OCI-LY3 (cell line): Measurements from ENCODE around the gene ZFP3.
"Not testable (repeated sequence)": the region's sequence is repeated elsewhere in the genome, so short reads cannot be mapped to it uniquely, and the experiment has no call there.

Experiments used
- H2AFZ ChIP-seq: fragments of 200-600, 300-600 bp; shearing (Covaris generic); 2 replicates; pipeline ENCODE4 v1.6.0; 2014; ENCODE audit warnings: antibody characterized with exemption, low read depth, low read length
- H3K27ac ChIP-seq: fragments of 200-600, 300-600 bp; sonication (generic); 2 replicates; pipeline ENCODE4 v1.5.1; 2014; ENCODE audit warnings: mild to moderate bottlenecking, low read length, moderate library complexity, mixed read lengths
- H3K27me3 ChIP-seq: fragments of 200-600, 300-600 bp; sonication (generic); 2 replicates; pipeline ENCODE4 v1.6.1; 2014; ENCODE audit warnings: low read depth, low read length, mixed read lengths
- H3K36me3 ChIP-seq: fragments of 200-600, 300-600 bp; sonication (generic); replicated peaks from 2 replicates; pipeline ENCODE3; 2014; ENCODE audit warnings: low read depth, low read length, mixed read lengths
- H3K4me1 ChIP-seq: fragments of 300-600, 200-600 bp; sonication (generic); 2 replicates; pipeline ENCODE4 v1.6.1; 2014; ENCODE audit warnings: low read length, mixed read lengths
- H3K4me2 ChIP-seq: fragments of 200-600, 300-600 bp; sonication (generic); 2 replicates; pipeline ENCODE4 v1.6.1; 2014; ENCODE audit warnings: low read length, mixed read lengths
- H3K4me3 ChIP-seq: fragments of 300-600, 200-600 bp; sonication (generic); 2 replicates; pipeline ENCODE4 v1.5.1; 2014; ENCODE audit warnings: antibody characterized with exemption, mild to moderate bottlenecking, low read length, moderate library complexity
- H3K79me2 ChIP-seq: fragments of 300-600, 200-600 bp; shearing (Covaris generic); 2 replicates; pipeline ENCODE4 v1.6.1; 2014; ENCODE audit warnings: mild to moderate bottlenecking, low read length, mixed read lengths
- H3K9ac ChIP-seq: fragments of 300-600, 200-600 bp; shearing (Covaris generic); 2 replicates; pipeline ENCODE4 v1.6.0; 2014; ENCODE audit warnings: mild to moderate bottlenecking, low read length, moderate library complexity
- H3K9me3 ChIP-seq: fragments of 200-600, 300-600 bp; shearing (Covaris generic); 2 replicates; pipeline ENCODE4 v1.6.1; 2014; ENCODE audit warnings: low read length, mixed read lengths; ENCODE audit not compliant: insufficient read depth
- H4K20me1 ChIP-seq: fragments of 200-600, 300-600 bp; sonication (generic); 2 replicates; pipeline ENCODE4 v1.6.1; 2016; ENCODE audit warnings: low read length, mixed read lengths; ENCODE audit not compliant: insufficient read depth
- EZH2phosphoT487 ChIP-seq: fragments of 200-600 bp; shearing (Covaris generic); IDR thresholded peaks from 2 replicates; pipeline ENCODE4 v1.6.1; 2018; ENCODE audit warnings: antibody characterized with exemption, mixed run types, low read depth
- TF ChIP-seq, protein P1 (sequence below): fragments of 200-600, 300-600 bp; sonication (generic); IDR thresholded peaks from 2 replicates; pipeline ENCODE4 v1.5.1; 2014; ENCODE audit warnings: antibody characterized with exemption, low read length, low read depth

The ZFP3 gene

GRCh38 chr17:5126719-5127488, 48.6 kb downstream of the ZFP3 start:
- Histone ChIP-seq H3K9me3 (no peaks in the 10 kb centered on the region), H3K36me3 (no peaks in the 10 kb centered on the region), H3K4me1 (no peaks in the 10 kb centered on the region), H3K27me3 (no peaks in the 10 kb centered on the region), H3K79me2 (no peaks in the 10 kb centered on the region), H2AFZ (no peak overlapping the region), H4K20me1 (no peaks in the 10 kb centered on the region), H3K9ac (no peak overlapping the region), H3K4me3 (no peak overlapping the region), H3K27ac (no peak overlapping the region), H3K4me2 (no peak overlapping the region)
- TF ChIP-seq, protein P1, sequence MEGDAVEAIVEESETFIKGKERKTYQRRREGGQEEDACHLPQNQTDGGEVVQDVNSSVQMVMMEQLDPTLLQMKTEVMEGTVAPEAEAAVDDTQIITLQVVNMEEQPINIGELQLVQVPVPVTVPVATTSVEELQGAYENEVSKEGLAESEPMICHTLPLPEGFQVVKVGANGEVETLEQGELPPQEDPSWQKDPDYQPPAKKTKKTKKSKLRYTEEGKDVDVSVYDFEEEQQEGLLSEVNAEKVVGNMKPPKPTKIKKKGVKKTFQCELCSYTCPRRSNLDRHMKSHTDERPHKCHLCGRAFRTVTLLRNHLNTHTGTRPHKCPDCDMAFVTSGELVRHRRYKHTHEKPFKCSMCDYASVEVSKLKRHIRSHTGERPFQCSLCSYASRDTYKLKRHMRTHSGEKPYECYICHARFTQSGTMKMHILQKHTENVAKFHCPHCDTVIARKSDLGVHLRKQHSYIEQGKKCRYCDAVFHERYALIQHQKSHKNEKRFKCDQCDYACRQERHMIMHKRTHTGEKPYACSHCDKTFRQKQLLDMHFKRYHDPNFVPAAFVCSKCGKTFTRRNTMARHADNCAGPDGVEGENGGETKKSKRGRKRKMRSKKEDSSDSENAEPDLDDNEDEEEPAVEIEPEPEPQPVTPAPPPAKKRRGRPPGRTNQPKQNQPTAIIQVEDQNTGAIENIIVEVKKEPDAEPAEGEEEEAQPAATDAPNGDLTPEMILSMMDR = no peak
- no peak for TF ChIP-seq EZH2phosphoT487

DNA sequence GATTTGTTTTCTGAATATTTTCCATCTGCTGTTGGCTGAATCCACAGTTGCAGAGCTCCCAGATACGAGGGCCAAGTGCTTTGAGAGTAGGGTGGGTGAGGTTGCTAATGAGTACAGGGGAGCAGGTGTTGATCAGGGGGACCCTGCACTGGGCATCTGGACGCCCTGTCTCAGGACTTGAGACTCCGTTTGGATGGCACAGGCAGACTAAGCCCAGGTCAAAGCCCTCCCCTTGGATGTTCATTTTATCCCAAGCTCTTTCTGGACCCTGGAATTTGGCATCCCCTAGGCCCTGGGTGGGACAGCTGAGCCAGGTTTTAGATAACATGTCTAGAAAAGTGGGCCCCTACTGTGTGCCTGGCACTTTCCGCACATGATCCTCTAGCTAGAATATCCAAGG, 49.6 kb downstream of the ZFP3 start:
- no peaks in the 10 kb centered on the region for H3K9me3 ChIP-seq
- TF ChIP-seq EZH2phosphoT487 = no peak
- TF ChIP-seq, protein P1 = no peak
- no peak overlapping the region for H3K9ac ChIP-seq
- H4K20me1 ChIP-seq = no peaks in the 10 kb centered on the region
- H3K79me2 ChIP-seq = no peaks in the 10 kb centered on the region
- no peaks in the 10 kb centered on the region for H3K36me3 ChIP-seq
- H3K4me1 ChIP-seq = no peaks in the 10 kb centered on the region
- H3K27ac ChIP-seq = no peak overlapping the region
- no peak overlapping the region for H3K4me3 ChIP-seq
- no peak overlapping the region for H2AFZ ChIP-seq
- no peaks in the 10 kb centered on the region for H3K27me3 ChIP-seq
- H3K4me2 ChIP-seq = no peak overlapping the region

GRCh38 chr17:5128387-5128786, 50.1 kb downstream of the ZFP3 start:
- H3K27ac ChIP-seq, H3K9ac ChIP-seq, H3K27me3 ChIP-seq, H3K4me2 ChIP-seq, H3K36me3 ChIP-seq, H3K4me3 ChIP-seq, H3K79me2 ChIP-seq, H4K20me1 ChIP-seq, H3K9me3 ChIP-seq, H2AFZ ChIP-seq, H3K4me1 ChIP-seq: not testable (repeated sequence)

GRCh38 chr17:5128905-5129535, 50.8 kb downstream of the ZFP3 start:
- Histone ChIP-seq H3K27me3 (no peaks in the 10 kb centered on the region), H3K9ac (no peak overlapping the region), H3K4me3 (no peak overlapping the region), H3K4me2 (no peak overlapping the region), H3K27ac (no peak overlapping the region), H3K9me3 (no peaks in the 10 kb centered on the region), H4K20me1 (no peaks in the 10 kb centered on the region), H3K79me2 (no peaks in the 10 kb centered on the region), H2AFZ (no peak overlapping the region), H3K4me1 (no peaks in the 10 kb centered on the region), H3K36me3 (no peaks in the 10 kb centered on the region)
- no peak for TF ChIP-seq EZH2phosphoT487
- TF ChIP-seq, protein P1 = no peak

- H3K9ac ChIP-seq, H3K79me2 ChIP-seq, H4K20me1 ChIP-seq, H3K36me3 ChIP-seq, H3K4me3 ChIP-seq, H3K9me3 ChIP-seq, H3K4me1 ChIP-seq, H3K27me3 ChIP-seq, H3K4me2 ChIP-seq, H3K27ac ChIP-seq, H2AFZ ChIP-seq: not testable (repeated sequence)
Measured at GRCh38 chr17:5129770-5130169, 51.5 kb downstream of the ZFP3 start.

DNA sequence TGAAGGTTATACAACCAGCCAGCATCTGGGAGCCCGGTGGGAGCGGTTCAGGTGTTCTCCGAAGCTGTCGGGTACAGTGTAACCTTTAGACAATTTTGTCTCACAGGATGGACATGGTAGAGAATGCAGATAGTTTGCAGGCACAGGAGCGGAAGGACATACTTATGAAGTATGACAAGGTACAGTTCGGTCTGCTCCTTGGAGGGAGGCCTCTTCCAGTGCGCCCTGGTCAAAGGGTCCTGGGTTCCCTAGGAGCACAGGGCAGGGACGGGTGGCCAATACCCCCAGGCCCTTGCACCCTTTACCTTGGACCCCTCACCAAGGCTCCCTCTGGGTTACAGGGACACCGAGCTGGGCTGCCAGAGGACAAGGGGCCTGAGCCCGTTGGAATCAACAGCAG, 52.0 kb downstream of the ZFP3 start:
- not testable (repeated sequence) for H4K20me1 ChIP-seq, H3K27ac ChIP-seq, H3K79me2 ChIP-seq, H2AFZ ChIP-seq, H3K4me2 ChIP-seq, H3K4me1 ChIP-seq, H3K36me3 ChIP-seq, H3K4me3 ChIP-seq, H3K9ac ChIP-seq, H3K9me3 ChIP-seq, H3K27me3 ChIP-seq

- H3K79me2 ChIP-seq, H4K20me1 ChIP-seq, H3K27ac ChIP-seq, H2AFZ ChIP-seq, H3K36me3 ChIP-seq, H3K4me3 ChIP-seq, H3K9ac ChIP-seq, H3K27me3 ChIP-seq, H3K4me1 ChIP-seq, H3K9me3 ChIP-seq, H3K4me2 ChIP-seq: not testable (repeated sequence)
Measured at GRCh38 chr17:5130687-5131086, 52.4 kb downstream of the ZFP3 start.
